Testis (tissue), 3 donors: ENCODE measurements around the gene ZFR. TPM values are rescaled to one million over a fixed set of nuclear protein-coding genes. Genes with fewer than 3 reads are reported as not detected.

Experiments
- DNase-seq: peaks from one replicate; pipeline ENCODE4 v3.0.0-alpha.2; 2019
- H3K27ac ChIP-seq, 2 donors: fragments of 200-600 bp; sonication (generic); one replicate each; pipeline ENCODE4 v1.5.1; 2019
- H3K27me3 ChIP-seq: fragments of 200-600 bp; sonication (generic); one replicate; pipeline ENCODE4 v1.5.1; 2019
- H3K36me3 ChIP-seq: fragments of 200-600 bp; sonication (generic); one replicate; pipeline ENCODE4 v1.5.1; 2017; ENCODE audit warnings: low read depth; ENCODE audit errors: missing control alignments
- H3K4me1 ChIP-seq: fragments of 200-600 bp; sonication (generic); one replicate; pipeline ENCODE4 v1.5.1; 2019
- H3K4me3 ChIP-seq, 2 donors: fragments of 200-600 bp; sonication (generic); one replicate each; pipeline ENCODE4 v1.5.1; 2017 to 2019
- H3K9me3 ChIP-seq: fragments of 200-600 bp; sonication (generic); one replicate; pipeline ENCODE4 v1.5.1; 2017
- CTCF ChIP-seq, 3 experiments: fragments of 450-650 bp in 2 of 3; fragments of 200-600 bp in 1 of 3; sonication (generic) in 1 of 3; IDR thresholded peaks; one replicate each; pipeline ENCODE4 v1.5.1; 2016 to 2019; ENCODE audit warnings: antibody characterized with exemption in 3 of 3, mild to moderate bottlenecking in 2 of 3, moderate library complexity in 1 of 3
- POLR2A ChIP-seq: fragments of 450-650 bp; IDR thresholded peaks from one replicate; pipeline ENCODE4 v1.6.1; 2017; ENCODE audit warnings: antibody characterized with exemption, mild to moderate bottlenecking, moderate library complexity
- WGBS, 2 donors: methylation state at CpG; one replicate each; pipeline ENCODE4 v1.1.5; 2018; 5-methylcytosine and 5-hydroxymethylcytosine counted together
- intact Hi-C: fragments of 100-400 bp; cut with DNase I; formaldehyde crosslinking; loops from one replicate; pipeline ENCODE4 v1.15.1; 2023; ENCODE audit warnings: low total_unique reads
- polyA plus RNA-seq: library from polyadenylated mRNA; stranded (reverse); fragments of 350-450 nt; fragmentation: Illumina TruSeq; extraction: RNeasy Lipid Tissue Mini Kit (QIAGEN cat#74804); gene quantifications from one replicate; pipeline ENCODE4 v1.2.3, GENCODE V29; 2014; ENCODE audit warnings: low read depth, low replicate concordance; ENCODE audit not compliant: insufficient read depth
- total RNA-seq, 2 donors: library from RNA; depleted of rRNA; stranded (reverse); fragments of >200 nt; gene quantifications; one replicate each; pipeline ENCODE4 v1.2.3, GENCODE V29; 2016

ZFR gene
- total and polyA plus RNA-seq, 3 donors from 2014 or later: 77.1 to 112 (median 97.2) TPM

DNA sequence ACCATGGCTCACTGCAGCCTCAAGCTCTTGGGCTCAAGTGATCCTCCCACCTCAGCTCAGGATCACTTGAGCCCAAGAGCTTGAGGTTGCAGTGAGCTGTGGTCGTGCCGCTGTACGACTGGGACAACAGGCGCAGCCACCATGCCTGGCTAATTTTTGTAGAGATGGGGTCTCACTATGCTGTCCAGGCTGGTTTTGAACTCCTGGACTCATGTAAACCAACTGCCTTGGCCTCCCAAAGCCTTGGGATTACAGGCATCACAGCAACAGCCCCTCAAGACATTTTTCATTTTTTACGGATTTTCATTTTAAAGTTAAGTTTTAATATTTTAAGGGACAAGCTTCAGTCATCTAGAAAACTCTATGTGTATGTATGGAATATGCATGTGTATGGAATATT, 78.9 kb downstream of the ZFR start:
- Histone ChIP-seq H3K27me3 (no peaks in the 10 kb centered on the region), H3K9me3 (no peaks in the 10 kb centered on the region), H3K27ac (no peak overlapping the region), H3K4me1 (no peaks in the 10 kb centered on the region), H3K4me3 (no peak overlapping the region), H3K36me3 (no peaks in the 10 kb centered on the region)
- 87 to 96% methylated on average over 5 of the region's 5 CpGs for WGBS, 2 donors
- intact Hi-C loops: no loop called here
- no peak for TF ChIP-seq POLR2A
- no peak for TF ChIP-seq CTCF (IDR thresholded peaks at IDR 0.05)
- no peak for DNase-seq

DNA sequence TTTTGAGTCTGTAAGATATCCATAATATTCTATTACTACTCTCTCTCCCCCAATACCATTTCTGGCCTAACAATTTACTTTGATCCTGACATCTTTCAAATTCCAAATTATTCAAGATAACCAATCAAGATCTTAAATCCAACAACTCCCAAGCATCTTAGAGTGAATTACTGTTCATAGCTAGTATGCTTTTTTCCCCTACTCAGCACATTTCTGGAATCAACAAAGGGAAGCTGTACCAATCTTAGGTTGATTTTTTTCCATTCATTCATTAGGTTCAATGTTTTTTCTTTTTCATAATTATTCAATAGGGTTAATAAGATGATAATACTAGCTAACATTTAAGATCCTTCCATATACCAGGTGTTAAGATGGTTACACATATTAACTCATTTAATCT, 81.5 kb downstream of the ZFR start:
- Histone ChIP-seq H3K9me3 (no peaks in the 10 kb centered on the region), H3K4me3 (no peak overlapping the region), H3K27ac (no peak overlapping the region), H3K27me3 (no peaks in the 10 kb centered on the region), H3K36me3 (no peaks in the 10 kb centered on the region), H3K4me1 (no peaks in the 10 kb centered on the region)
- intact Hi-C loops: no loop called here
- no peak for TF ChIP-seq POLR2A
- no peak for DNase-seq

DNA sequence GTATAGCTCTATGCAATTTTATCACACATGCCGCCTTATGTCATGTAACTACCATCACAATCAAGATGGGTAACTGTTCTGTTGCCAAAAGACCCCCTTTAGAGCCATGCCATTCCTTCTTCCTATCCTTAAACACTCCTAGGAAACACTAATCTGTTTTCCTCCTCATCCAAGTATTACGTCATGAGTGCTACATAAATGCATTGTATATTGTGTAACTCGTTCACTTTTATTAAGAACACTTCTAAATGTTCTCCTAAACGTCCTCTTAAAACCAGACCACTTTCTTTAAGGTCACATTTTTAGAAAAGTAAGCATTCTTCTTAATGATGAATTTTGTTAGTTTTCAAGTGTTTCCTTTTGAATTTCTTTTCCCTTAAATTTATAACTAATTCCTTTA, 82.0 kb downstream of the ZFR start:
- Histone ChIP-seq H3K27me3 (no peaks in the 10 kb centered on the region), H3K27ac (no peak overlapping the region), H3K9me3 (no peaks in the 10 kb centered on the region), H3K36me3 (no peaks in the 10 kb centered on the region), H3K4me3 (no peak overlapping the region), H3K4me1 (no peaks in the 10 kb centered on the region)
- intact Hi-C loops: no loop called here
- no peak for TF ChIP-seq CTCF (IDR thresholded peaks at IDR 0.05)
- TF ChIP-seq POLR2A: no peak
- DNase-seq: no peak
- WGBS, 2 donors: 87 to 91% methylated on average over 4 of the region's 4 CpGs

DNA sequence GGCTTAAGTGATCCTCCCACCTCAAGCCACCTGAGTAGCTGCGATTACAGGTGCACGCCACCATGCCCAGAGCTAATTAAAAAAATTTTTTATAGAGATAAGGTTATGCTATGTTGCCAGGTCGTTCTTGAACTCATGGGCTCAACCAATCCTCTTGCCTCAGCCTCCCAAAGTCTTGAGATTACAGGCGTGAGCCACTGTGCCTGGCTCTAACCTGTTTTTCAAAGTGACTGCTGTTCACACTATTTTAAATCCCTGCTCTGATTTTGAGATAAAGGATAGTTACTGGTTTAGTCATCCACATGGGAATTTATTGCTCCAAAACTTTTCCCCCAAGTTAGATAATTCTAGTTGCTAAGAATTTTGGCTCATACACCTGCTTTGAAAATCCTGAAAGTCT, 83.6 kb downstream of the ZFR start:
- Histone ChIP-seq H3K4me3 (no peak overlapping the region), H3K27ac (no peak overlapping the region), H3K9me3 (no peaks in the 10 kb centered on the region), H3K36me3 (no peaks in the 10 kb centered on the region), H3K27me3 (no peaks in the 10 kb centered on the region), H3K4me1 (peaks cover 3% of the 10 kb centered on the region)
- TF ChIP-seq POLR2A: no peak
- no peak for TF ChIP-seq CTCF (IDR thresholded peaks at IDR 0.05)
- no peak for DNase-seq
- intact Hi-C loops: no loop called here
- WGBS, 2 donors: 85 to 92% methylated on average over 4 of the region's 4 CpGs

DNA sequence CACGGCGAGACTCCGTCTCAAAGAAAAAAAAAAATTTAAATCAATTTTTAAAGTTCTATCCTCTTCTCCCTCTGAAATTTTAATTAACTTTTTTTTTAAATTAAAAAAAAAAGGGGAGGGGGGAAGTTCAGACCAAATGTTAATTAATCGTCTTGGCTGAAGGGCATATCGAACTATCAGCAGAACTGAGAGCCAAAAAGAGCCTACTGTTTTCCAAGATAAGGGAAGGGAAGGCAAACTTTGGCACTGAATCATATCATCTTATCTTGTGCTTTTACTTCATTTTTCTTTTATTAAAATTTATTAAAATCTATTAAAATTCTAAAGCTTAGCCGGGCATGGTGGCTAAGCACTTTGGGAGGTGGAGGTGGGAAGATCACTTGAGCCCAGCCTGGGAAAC, 85.9 kb downstream of the ZFR start:
- Histone ChIP-seq H3K4me3 (no peak overlapping the region), H3K27me3 (no peaks in the 10 kb centered on the region), H3K9me3 (no peaks in the 10 kb centered on the region), H3K36me3 (no peaks in the 10 kb centered on the region), H3K4me1 (peaks cover 6% of the 10 kb centered on the region), H3K27ac (peak overlapping the region in 1 of 2 donors; percentile 20)
- no peak for DNase-seq
- WGBS, 2 donors: 77 to 89% methylated on average over 6 of the region's 6 CpGs
- intact Hi-C loops: no loop called here
- TF ChIP-seq POLR2A: no peak
- no peak for TF ChIP-seq CTCF (IDR thresholded peaks at IDR 0.05)
